A549 treated with CpdA at 1 μM for 4 hours (cell line): ENCODE data around the gene LUZP4. TPM values are rescaled to one million over a fixed set of nuclear protein-coding genes. Genes with fewer than 3 reads are reported as not detected.

Source experiments
- total RNA-seq: library from RNA; stranded (reverse); fragments of 200-300 nt; extraction: Qiagen RNA extraction; gene quantifications from 5 replicates; pipeline ENCODE4 v1.2.3, GENCODE V29; 2022; ENCODE audit warnings: low read depth

LUZP4 gene
- total RNA-seq, result not detected in 5 replicates

GRCh38 chrX:115289465-115289864, at the start of gene LUZP4:
TSS of gene LUZP4 (plus strand) at chrX:115289715. CDS start at chrX:115289760, 45 bp downstream.

Other genes starting within 250 kb of the LUZP4 start
- gene RBMXL3, start 100.3 kb upstream of the LUZP4 start, total RNA-seq, result not detected in 5 replicates
- 0.04 to 0.05 TPM in 2 of 5 replicates, not detected in the others for gene LRCH2, start 55.6 kb upstream of the LUZP4 start, total RNA-seq